CD1c-positive myeloid dendritic cell (primary cell): ENCODE results near the gene EIF3L.
A peak's percentile ranks its signal among the peaks of the same experiment; 100 is the strongest.
"Not testable (repeated sequence)": the region's sequence is repeated elsewhere in the genome, so short reads cannot be mapped to it uniquely, and the experiment has no call there.

ENCODE experiments used
- DNase-seq: peaks from one replicate; pipeline ENCODE4 v3.0.0-alpha.2; 2016; ENCODE audit errors: extremely low spot score

EIF3L gene

GRCh38 chr22:37849089-37849751 is at the start of gene EIF3L:
EIF3L (plus strand) TSS chr22:37849419; CDS start chr22:37849450, 31 bp downstream.
- peak; percentile 95 for DNase-seq

- not testable (repeated sequence) for DNase-seq
These were observed 49.2 kb upstream of the EIF3L start for GRCh38 chr22:37799979-37800378.

- DNase-seq: no peak
These were observed 47.3 kb upstream of the EIF3L start for GRCh38 chr22:37801946-37802309.

GRCh38 chr22:37802310-37803194 is 46.7 kb upstream of the EIF3L start:
- peak; percentile 25 for DNase-seq

GRCh38 chr22:37803195-37803638 is 46.0 kb upstream of the EIF3L start:
- DNase-seq: no peak

GRCh38 chr22:37803639-37804351 is 45.4 kb upstream of the EIF3L start:
- no peak for DNase-seq

GRCh38 chr22:37804352-37804880 is 44.8 kb upstream of the EIF3L start:
- DNase-seq: no peak

GRCh38 chr22:37804881-37805809 is 44.1 kb upstream of the EIF3L start:
- DNase-seq: peak; percentile 83

- no peak for DNase-seq
These were observed 43.4 kb upstream of the EIF3L start for GRCh38 chr22:37805810-37806277.

- DNase-seq: peak; percentile 25
These were observed 42.5 kb upstream of the EIF3L start for GRCh38 chr22:37806409-37807333.

- DNase-seq: peak; percentile 94
These were observed 41.6 kb upstream of the EIF3L start, which contains the start of gene GCAT for GRCh38 chr22:37807410-37808293. GCAT (plus strand) TSS chr22:37807934; CDS start chr22:37807968, 34 bp downstream.

- no peak for DNase-seq
These were observed 40.9 kb upstream of the EIF3L start for GRCh38 chr22:37808294-37808657.

GRCh38 chr22:37809672-37810333 is 39.4 kb upstream of the EIF3L start:
- DNase-seq: no peak

- no peak for DNase-seq
These were observed 37.4 kb upstream of the EIF3L start for GRCh38 chr22:37811867-37812266.

GRCh38 chr22:37812869-37813678 is 36.1 kb upstream of the EIF3L start:
- DNase-seq: no peak

GRCh38 chr22:37815593-37815992 is 33.6 kb upstream of the EIF3L start:
- DNase-seq: no peak

- DNase-seq: no peak
These were observed 32.6 kb upstream of the EIF3L start for GRCh38 chr22:37816543-37817180.
